GM19025 (cell line): ENCODE results near the gene CALCR.
"Not testable (repeated sequence)": the region's sequence is repeated elsewhere in the genome, so short reads cannot be mapped to it uniquely, and the experiment has no call there.

ENCODE experiments used
- ATAC-seq: cut with Tn5 transposase; IDR thresholded peaks from one replicate; pipeline ENCODE4 v1.9.1; 2021; ENCODE audit warnings: mild to moderate bottlenecking, low read depth, moderate library complexity; ENCODE audit not compliant: unreplicated experiment

The CALCR gene

DNA sequence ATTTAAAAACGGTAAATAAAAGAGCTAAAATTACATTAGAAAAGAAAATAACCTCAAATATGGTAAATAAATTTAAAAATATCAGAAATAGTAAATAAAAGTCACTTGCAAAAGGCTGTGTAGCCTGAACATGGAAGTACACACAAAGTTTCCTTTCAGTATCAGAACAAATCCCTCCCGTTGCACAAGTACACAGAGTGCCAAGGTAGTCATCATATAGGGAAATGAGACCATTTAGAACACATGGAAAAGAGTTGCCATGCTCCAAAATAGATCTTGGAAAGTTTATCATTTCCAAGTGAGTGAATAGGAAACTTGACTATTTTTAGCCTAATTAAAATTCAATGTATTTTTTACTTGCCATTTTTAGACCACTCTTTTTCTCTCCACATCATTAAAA, 11.6 kb downstream of the CALCR start:
- ATAC-seq, result no peak

- no peak for ATAC-seq
Measured at GRCh38 chr7:93562106-93562505, 12.4 kb downstream of the CALCR start.

DNA sequence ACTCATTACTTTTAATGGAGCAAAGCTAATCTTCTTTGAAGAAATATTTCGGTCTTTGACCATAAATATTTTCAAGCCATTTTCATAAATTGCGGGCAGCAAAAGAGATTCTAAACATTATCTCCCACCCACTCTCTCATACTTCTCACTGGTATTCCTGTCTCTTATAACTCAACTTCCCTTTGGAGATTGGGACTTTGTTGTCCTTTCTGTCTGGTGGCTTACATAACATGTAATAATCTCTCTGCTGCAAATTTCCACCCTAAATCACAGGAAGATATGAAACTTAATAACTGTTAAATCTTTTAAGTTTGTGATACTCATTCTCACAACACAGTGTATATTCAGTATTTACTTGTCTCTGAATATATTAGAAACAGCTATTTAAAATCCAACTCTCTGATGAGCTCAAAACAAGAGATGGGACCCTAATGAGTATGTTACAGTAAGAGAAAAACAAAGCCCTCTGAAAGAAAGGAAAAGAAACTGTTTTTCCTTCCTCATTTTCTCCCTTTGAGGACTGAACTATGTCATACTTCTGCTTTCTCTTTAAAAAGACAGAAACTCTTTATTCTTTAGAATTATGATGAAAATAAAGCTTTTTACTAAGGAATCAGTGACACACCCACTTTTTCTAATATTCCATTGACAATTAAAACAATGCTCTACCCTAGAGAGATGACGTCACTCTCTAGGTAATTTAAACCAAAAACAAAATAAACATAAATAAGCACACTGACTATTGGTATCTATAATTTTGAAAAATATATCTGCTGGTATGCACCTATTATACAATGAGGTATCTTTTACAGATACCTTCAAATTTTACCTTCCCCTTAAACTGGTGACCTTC, 14.7 kb downstream of the CALCR start:
- no peak for ATAC-seq

DNA sequence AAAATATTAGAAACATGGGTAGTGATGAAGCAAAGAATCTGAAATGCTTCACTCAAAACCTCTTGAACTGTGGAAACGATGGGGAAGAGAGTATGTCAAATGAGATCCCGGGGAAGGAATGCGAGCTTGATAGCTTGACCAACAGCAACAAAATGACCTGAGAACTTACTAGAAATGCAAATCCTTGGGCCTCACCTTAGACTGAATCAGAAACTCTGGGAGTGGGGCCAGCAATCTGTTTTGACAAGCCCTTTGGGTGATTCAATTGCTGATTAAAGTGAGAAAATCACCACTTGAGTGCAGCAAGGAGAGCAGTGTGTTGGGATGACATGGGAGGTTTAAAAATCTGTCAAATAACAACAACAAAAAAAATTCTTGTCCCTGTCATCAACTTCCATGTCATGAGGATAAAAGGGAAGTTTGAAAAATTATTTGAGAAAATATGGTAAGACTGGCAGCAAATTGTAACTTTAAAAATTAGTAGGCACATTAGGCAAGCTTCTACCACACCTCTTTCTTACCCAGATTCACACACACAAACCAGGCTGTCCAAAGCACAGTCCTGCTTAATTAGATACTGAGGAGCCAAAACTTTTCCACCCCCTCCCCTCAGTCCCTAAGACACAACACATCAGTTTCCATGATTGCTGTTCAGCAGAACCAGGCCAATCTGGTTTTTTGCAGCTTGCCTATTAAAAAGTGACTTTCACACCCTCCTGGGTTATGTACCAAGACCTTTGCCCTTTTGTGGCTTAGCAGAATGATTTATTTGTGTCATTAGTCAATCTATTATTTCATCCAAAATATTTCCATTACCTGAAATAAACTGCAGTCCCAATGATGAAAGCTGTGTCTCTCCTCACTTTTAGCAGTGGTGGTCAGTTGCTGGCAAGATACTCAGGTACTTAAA, 15.6 kb downstream of the CALCR start:
- no peak for ATAC-seq

- ATAC-seq, result no peak
Measured at GRCh38 chr7:93551931-93552330, 22.6 kb downstream of the CALCR start.

GRCh38 chr7:93551063-93551895, 23.2 kb downstream of the CALCR start:
- no peak for ATAC-seq

GRCh38 chr7:93547716-93548115, 26.8 kb downstream of the CALCR start:
- no peak for ATAC-seq

GRCh38 chr7:93544691-93545090, 29.8 kb downstream of the CALCR start:
- no peak for ATAC-seq

DNA sequence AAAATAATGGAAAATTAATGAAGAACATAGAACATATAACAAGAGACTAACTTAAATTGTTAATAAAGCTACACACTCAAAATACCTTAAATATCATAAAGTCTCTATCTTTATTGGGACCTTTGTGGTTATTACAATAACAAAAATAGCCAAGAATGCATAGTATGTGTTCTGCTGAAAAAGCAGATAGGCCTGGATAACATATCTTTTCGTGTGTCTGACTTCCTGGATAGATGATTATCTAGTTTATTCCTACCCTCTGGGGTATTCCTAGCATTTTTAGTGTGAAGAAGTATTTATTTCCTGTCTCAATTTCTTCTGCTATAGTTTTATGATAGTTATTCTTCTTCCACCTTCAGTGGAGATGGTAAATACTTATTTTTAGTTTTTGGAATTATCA, 36.5 kb downstream of the CALCR start:
- no peak for ATAC-seq

DNA sequence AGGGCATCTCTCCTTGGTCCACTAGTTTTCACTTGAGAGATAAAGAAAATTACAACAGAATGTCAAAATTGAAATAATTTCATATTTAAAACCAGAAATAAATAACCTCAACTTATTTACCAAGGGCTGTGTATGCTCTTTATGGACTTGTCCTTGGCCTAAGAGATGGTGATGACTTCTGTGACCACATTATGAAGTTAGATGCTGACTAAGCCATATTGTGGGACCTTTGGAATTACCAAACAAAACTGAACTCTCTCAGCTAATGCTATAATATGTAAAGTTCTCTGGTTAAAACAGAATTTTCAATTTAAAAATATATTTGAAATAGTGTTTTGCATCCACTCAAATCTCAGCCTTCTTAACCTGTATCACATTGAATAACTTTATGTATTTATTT, 38.9 kb downstream of the CALCR start:
- ATAC-seq, result no peak

GRCh38 chr7:93530701-93531100, 43.8 kb downstream of the CALCR start:
- no peak for ATAC-seq

DNA sequence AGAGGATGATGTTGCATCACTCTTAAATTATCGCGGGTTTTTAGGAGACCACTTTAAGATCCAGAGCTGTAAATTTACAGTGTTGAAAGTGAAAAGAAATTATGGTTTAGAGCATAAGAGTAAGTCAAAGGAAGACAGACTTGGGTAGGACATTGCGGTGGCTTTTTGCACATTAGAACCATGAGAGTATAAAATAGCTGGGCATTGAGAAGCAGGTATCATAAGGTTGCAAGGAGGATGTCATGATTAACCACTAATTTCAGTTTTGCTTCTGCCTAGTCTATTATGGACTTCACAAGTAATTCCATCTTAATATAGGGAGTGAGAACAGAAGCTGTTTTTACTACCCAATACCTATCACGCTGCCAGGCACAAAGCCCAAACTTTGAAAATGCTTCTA, 57.7 kb downstream of the CALCR start:
- no peak for ATAC-seq

DNA sequence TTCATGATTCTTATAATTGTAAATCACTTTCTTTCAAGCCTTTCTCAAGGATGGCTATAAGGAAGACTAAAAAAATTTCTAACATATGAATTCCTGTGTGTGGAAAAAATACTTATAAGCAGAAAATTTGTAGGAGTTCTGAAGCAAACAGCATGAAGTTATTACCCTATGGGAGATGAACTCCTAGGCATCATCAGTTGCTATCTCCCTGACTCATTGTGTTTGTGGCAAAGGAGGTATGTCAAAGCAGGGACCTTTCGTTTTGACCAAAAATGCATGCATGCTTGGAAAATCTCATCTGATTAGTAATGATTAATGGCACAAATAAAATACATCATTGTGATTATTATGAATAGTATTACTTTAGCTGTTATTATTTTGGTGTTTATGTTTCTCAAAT, 59.4 kb downstream of the CALCR start:
- ATAC-seq, result no peak

GRCh38 chr7:93509303-93509702, 65.2 kb downstream of the CALCR start:
- no peak for ATAC-seq

- ATAC-seq, result no peak
Measured at GRCh38 chr7:93503088-93503487, 71.4 kb downstream of the CALCR start.

- ATAC-seq, result not testable (repeated sequence)
Measured at GRCh38 chr7:93491860-93492259, 82.7 kb downstream of the CALCR start.

GRCh38 chr7:93476491-93477344, 97.8 kb downstream of the CALCR start:
- ATAC-seq, result no peak

GRCh38 chr7:93475811-93476210, 98.7 kb downstream of the CALCR start:
- no peak for ATAC-seq

DNA sequence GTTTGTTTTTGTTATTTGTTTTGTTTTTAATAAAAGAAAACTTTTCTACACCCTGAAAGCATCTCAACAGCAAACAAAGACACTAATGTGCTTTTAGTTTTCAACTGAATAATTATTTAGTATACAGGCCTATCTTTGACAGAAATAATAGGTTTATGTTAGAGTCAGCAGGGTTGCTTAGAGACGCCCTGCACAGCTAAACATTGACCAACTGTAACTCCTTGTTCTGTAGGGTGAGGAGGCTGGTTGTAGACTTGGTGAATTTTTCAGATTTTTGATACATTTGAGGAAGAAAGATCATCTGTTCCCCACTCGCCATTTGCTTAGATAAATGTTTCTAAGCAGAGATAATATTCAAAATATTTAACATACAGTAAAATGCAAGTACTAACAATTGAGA, 103.1 kb downstream of the CALCR start:
- no peak for ATAC-seq

GRCh38 chr7:93463764-93464163, 110.8 kb downstream of the CALCR start:
- no peak for ATAC-seq
